ENCODE data around the gene FARP1.

Gene FARP1

GRCh38 chr13:98313023-98313921, 170.4 kb downstream of the FARP1 start:
- DNase-seq, result no peak

- DNase-seq, result no peak
Observed at GRCh38 chr13:98313922-98314292, 171.0 kb downstream of the FARP1 start.

GRCh38 chr13:98315466-98315865, 172.6 kb downstream of the FARP1 start:
- peak; percentile 75 for DNase-seq

GRCh38 chr13:98315902-98316301, 173.0 kb downstream of the FARP1 start:
- no peak for DNase-seq

- no peak for DNase-seq
Observed at GRCh38 chr13:98317573-98318171, 174.8 kb downstream of the FARP1 start.

GRCh38 chr13:98318263-98318878, 175.5 kb downstream of the FARP1 start:
- no peak for DNase-seq

GRCh38 chr13:98320561-98321105, 177.7 kb downstream of the FARP1 start:
- no peak for DNase-seq

- DNase-seq, result no peak
Observed at GRCh38 chr13:98321395-98321794, 178.5 kb downstream of the FARP1 start.

GRCh38 chr13:98322091-98322718, 179.3 kb downstream of the FARP1 start:
- no peak for DNase-seq

GRCh38 chr13:98324105-98324504, 181.2 kb downstream of the FARP1 start:
- DNase-seq, result no peak

GRCh38 chr13:98325724-98326123, 182.8 kb downstream of the FARP1 start:
- DNase-seq, result no peak

GRCh38 chr13:98326291-98326690, 183.4 kb downstream of the FARP1 start:
- no peak for DNase-seq

- peak; percentile 85 for DNase-seq
Observed at GRCh38 chr13:98327371-98328270, 184.7 kb downstream of the FARP1 start.

GRCh38 chr13:98328511-98328910, 185.6 kb downstream of the FARP1 start:
- DNase-seq, result no peak

GRCh38 chr13:98332222-98332621, 189.3 kb downstream of the FARP1 start:
- DNase-seq, result no peak

- no peak for DNase-seq
Observed at GRCh38 chr13:98332691-98333090, 189.8 kb downstream of the FARP1 start.

- DNase-seq, result no peak
Observed at GRCh38 chr13:98333486-98333885, 190.6 kb downstream of the FARP1 start.

- no peak for DNase-seq
Observed at GRCh38 chr13:98334620-98335205, 191.8 kb downstream of the FARP1 start.

- no peak for DNase-seq
Observed at GRCh38 chr13:98335721-98336120, 192.8 kb downstream of the FARP1 start.

GRCh38 chr13:98338310-98338709, 195.4 kb downstream of the FARP1 start:
- DNase-seq, result no peak

- DNase-seq, result no peak
Observed at GRCh38 chr13:98339684-98340425, 197.0 kb downstream of the FARP1 start.

All from fibroblast of skin of abdomen (primary cell).